Upper lobe of right lung (tissue), 1 donor: ENCODE measurements around the gene GPC2. TPM values are rescaled to one million over a fixed set of nuclear protein-coding genes. Genes with fewer than 3 reads are reported as not detected.
"Not testable (repeated sequence)": the region's sequence is repeated elsewhere in the genome, so short reads cannot be mapped to it uniquely, and the experiment has no call there.

Experiments used
- ATAC-seq: fragments of 200-7000 bp; cut with Tn5 transposase; one replicate; pipeline ENCODE4 v1.9.1; 2020; ENCODE audit warnings: mild to moderate bottlenecking, moderate library complexity
- DNase-seq: peaks from one replicate; pipeline ENCODE4 v3.0.0-alpha.2; 2020
- H3K27ac ChIP-seq: fragments of 200-600 bp; one replicate; pipeline ENCODE4 v1.8.0; 2022
- H3K27me3 ChIP-seq: fragments of 200-600 bp; one replicate; pipeline ENCODE4 v1.8.0; 2022; ENCODE audit warnings: mild to moderate bottlenecking
- H3K36me3 ChIP-seq: fragments of 200-600 bp; one replicate; pipeline ENCODE4 v1.8.0; 2022
- H3K4me1 ChIP-seq: fragments of 200-600 bp; one replicate; pipeline ENCODE4 v1.8.0; 2022
- H3K4me3 ChIP-seq: fragments of 200-600 bp; one replicate; pipeline ENCODE4 v1.8.0; 2022; ENCODE audit warnings: mild to moderate bottlenecking
- H3K9me3 ChIP-seq: fragments of 200-600 bp; one replicate; pipeline ENCODE4 v1.8.0; 2022
- CTCF ChIP-seq: fragments of 200-600 bp; IDR thresholded peaks from one replicate; pipeline ENCODE4 v1.8.0; 2022; ENCODE audit warnings: antibody characterized with exemption
- intact Hi-C: fragments of 100-400 bp; cut with DNase I; formaldehyde crosslinking; loops from one replicate; pipeline ENCODE4 v1.11.0; 2022
- long read RNA-seq: library from polyadenylated mRNA; unstranded; transcript quantifications from one replicate; pipeline ENCODE4 v2.0.0, GENCODE V29; 2021
- total RNA-seq: library from RNA; stranded (reverse); fragmentation: NEBNext Ultra II Directional; extraction: Animal tissue kit (Norgen Biotek cat#: 25700); gene quantifications from one replicate; pipeline ENCODE4 v1.2.1, GENCODE V29; 2021
- donor health status: DM: no; HTN: yes; CAD: no; lungs with severe emphysema.

GPC2 gene
- total RNA-seq: 0.49 TPM
- long read RNA-seq: 0 reads

- peak; percentile 97 for DNase-seq
- no peaks in the 10 kb centered on the region for H3K9me3 ChIP-seq
- H3K4me3 ChIP-seq: peak within 1 kb of the TSS; percentile 57
- no peaks in the 10 kb centered on the region for H3K36me3 ChIP-seq
- H3K4me1 ChIP-seq: peaks cover 9% of the 10 kb centered on the region
- H3K27ac ChIP-seq: no peak within 1 kb of the TSS
- peak; percentile 98 for ATAC-seq
- H3K27me3 ChIP-seq: peaks cover 12% of the 10 kb centered on the region
- intact Hi-C loops: no loop called here
- TF ChIP-seq CTCF: no peak
Observed at GRCh38 chr7:100177045-100178001, at the start of gene GPC2, which contains the start of gene STAG3. GPC2 (minus strand) TSS chr7:100177381; CDS start chr7:100177199, 182 bp downstream. STAG3 (plus strand) TSS chr7:100177918; CDS start chr7:100180557, 2,639 bp downstream.

GRCh38 chr7:100224891-100225290, 47.7 kb upstream of the GPC2 start:
- H3K36me3 ChIP-seq, H3K4me3 ChIP-seq, H3K4me1 ChIP-seq, intact Hi-C loops, DNase-seq, H3K27me3 ChIP-seq, ATAC-seq, H3K9me3 ChIP-seq, H3K27ac ChIP-seq: not testable (repeated sequence)

GRCh38 chr7:100223376-100223927, 46.3 kb upstream of the GPC2 start:
- H3K4me3 ChIP-seq, ATAC-seq, intact Hi-C loops, H3K27me3 ChIP-seq, H3K4me1 ChIP-seq, DNase-seq, H3K36me3 ChIP-seq, H3K27ac ChIP-seq, H3K9me3 ChIP-seq: not testable (repeated sequence)

- H3K27ac ChIP-seq: no peak overlapping the region
- H3K4me3 ChIP-seq: no peak overlapping the region
- no peak for TF ChIP-seq CTCF
- H3K27me3 ChIP-seq: no peaks in the 10 kb centered on the region
- no peak for ATAC-seq
- intact Hi-C loops: no loop called here
- no peaks in the 10 kb centered on the region for H3K4me1 ChIP-seq
- H3K9me3 ChIP-seq: no peaks in the 10 kb centered on the region
- no peaks in the 10 kb centered on the region for H3K36me3 ChIP-seq
- DNase-seq: no peak
Observed at GRCh38 chr7:100222445-100223132, 45.4 kb upstream of the GPC2 start.

GRCh38 chr7:100221767-100222444, 44.7 kb upstream of the GPC2 start:
- H3K4me3 ChIP-seq: peak overlapping the region; percentile 34
- ATAC-seq (no peak), DNase-seq (no peak)
- H3K36me3 ChIP-seq: no peaks in the 10 kb centered on the region
- H3K27ac ChIP-seq: no peak overlapping the region
- no peaks in the 10 kb centered on the region for H3K4me1 ChIP-seq
- intact Hi-C loops: no loop called here
- no peak for TF ChIP-seq CTCF
- H3K27me3 ChIP-seq: no peaks in the 10 kb centered on the region
- no peaks in the 10 kb centered on the region for H3K9me3 ChIP-seq

GRCh38 chr7:100221231-100221718, 44.1 kb upstream of the GPC2 start:
- TF ChIP-seq CTCF: no peak
- intact Hi-C loops: no loop called here
- DNase-seq: no peak
- peak overlapping the region; percentile 55 for H3K27ac ChIP-seq
- peak; percentile 18 for ATAC-seq
- H3K27me3 ChIP-seq: no peaks in the 10 kb centered on the region
- H3K36me3 ChIP-seq: no peaks in the 10 kb centered on the region
- H3K4me3 ChIP-seq: peak overlapping the region; percentile 34
- no peaks in the 10 kb centered on the region for H3K4me1 ChIP-seq
- no peaks in the 10 kb centered on the region for H3K9me3 ChIP-seq
